H1 (cell line): Measurements from ENCODE around the gene POLR3K. TPM values are rescaled to one million over a fixed set of nuclear protein-coding genes. Genes with fewer than 3 reads are reported as not detected.
A peak's percentile ranks its signal among the peaks of the same experiment; 100 is the strongest.

Experiments used
- CTCF ChIA-PET: fragments of 300-600 bp; sonication (Branson Sonifier 250); formaldehyde crosslinking; loops from one replicate; lab custom pipeline; 2021; ENCODE audit not compliant: partially characterized antibody; lab: Charles Lee
- POLR2A ChIA-PET: fragments of 300-600 bp; sonication (Branson Sonifier 250); formaldehyde crosslinking; loops from one replicate; lab custom pipeline; 2021; ENCODE audit warnings: inconsistent platforms; ENCODE audit not compliant: partially characterized antibody; lab: Charles Lee
- DNase-seq, 2 experiments: peaks; one replicate each; pipeline versions ENCODE4 v3.0.0 to v3.0.0-alpha.2; 2010 to 2022; ENCODE audit warnings: low spot score in 2 of 2, low read depth in 1 of 2, mixed read lengths in 1 of 2
- FAIRE-seq: peaks from 2 replicates; lab custom pipeline; 2011; peaks lifted over from hg19 to GRCh38; lab: Jason Lieb, UNC
- H2AFZ ChIP-seq: 2 replicates; pipeline ENCODE4 v1.8.1; 2012; ENCODE audit warnings: low read length, inconsistent platforms
- H2AK5ac ChIP-seq: 2 replicates; pipeline ENCODE4 v1.6.1; 2013; ENCODE audit warnings: low read depth, low read length
- H2BK120ac ChIP-seq: replicated peaks from 2 replicates; pipeline ENCODE3; 2013; ENCODE audit warnings: low read depth, low read length, inconsistent platforms
- H2BK12ac ChIP-seq: 2 replicates; pipeline ENCODE4 v1.6.1; 2013; ENCODE audit warnings: low read depth, low read length
- H2BK15ac ChIP-seq: 2 replicates; pipeline ENCODE4 v1.6.1; 2013; ENCODE audit warnings: low read length
- H2BK20ac ChIP-seq: 2 replicates; pipeline ENCODE4 v1.6.1; 2013; ENCODE audit warnings: low read length
- H2BK5ac ChIP-seq: 2 replicates; pipeline ENCODE4 v1.6.1; 2013; ENCODE audit warnings: low read depth, low read length
- H3K14ac ChIP-seq: 2 replicates; pipeline ENCODE4 v1.6.1; 2013; ENCODE audit warnings: inconsistent platforms; ENCODE audit not compliant: insufficient read length
- H3K18ac ChIP-seq: 2 replicates; pipeline ENCODE4 v1.6.1; 2013; ENCODE audit warnings: low read length; ENCODE audit errors: extremely low read depth
- H3K23ac ChIP-seq: 2 replicates; pipeline ENCODE4 v1.6.1; 2013; ENCODE audit warnings: inconsistent platforms; ENCODE audit not compliant: insufficient read length
- H3K23me2 ChIP-seq: 2 replicates; pipeline ENCODE4 v1.6.1; 2013; ENCODE audit warnings: low read depth, low read length
- H3K27ac ChIP-seq: 2 replicates; pipeline ENCODE4 v1.6.1; 2011; ENCODE audit warnings: low read depth, low read length, inconsistent platforms
- H3K27me3 ChIP-seq, 4 experiments: replicated peaks in 1 of 4; 1 replicate in 1 of 4; 2 replicates in 3 of 4; pipeline versions ENCODE4 v1.6.1 to v1.8.1; 2011 to 2013; ENCODE audit warnings: low read length in 3 of 4, mild to moderate bottlenecking in 3 of 4, inconsistent platforms in 2 of 4, mixed read lengths in 2 of 4, moderate library complexity in 1 of 4; ENCODE audit not compliant: control insufficient read depth in 3 of 4, insufficient read depth in 3 of 4; ENCODE audit errors: extremely low read depth in 1 of 4
- H3K36me3 ChIP-seq, 4 experiments: 2 replicates each; pipeline versions ENCODE4 v1.6.1 to v1.8.1; 2011 to 2013; ENCODE audit warnings: mild to moderate bottlenecking in 4 of 4, low read length in 3 of 4, moderate library complexity in 2 of 4, control low read depth in 1 of 4, inconsistent platforms in 1 of 4; ENCODE audit not compliant: insufficient read depth in 4 of 4, control insufficient read depth in 2 of 4
- H3K4ac ChIP-seq: replicated peaks from 2 replicates; pipeline ENCODE3; 2013; ENCODE audit warnings: low read length, low read depth, mixed read lengths, inconsistent platforms; ENCODE audit not compliant: insufficient read length
- H3K4me1 ChIP-seq, 4 experiments: replicated peaks in 1 of 4; 1 replicate in 1 of 4; 2 replicates in 3 of 4; pipeline versions ENCODE4 v1.6.1 to v1.8.1; 2011 to 2013; ENCODE audit warnings: low read length in 3 of 4, inconsistent platforms in 2 of 4, mixed read lengths in 1 of 4; ENCODE audit not compliant: insufficient read depth in 4 of 4, control insufficient read depth in 3 of 4
- H3K4me2 ChIP-seq, 2 experiments: 2 replicates each; pipeline versions ENCODE4 v1.6.1 to v1.8.1; 2011 to 2013; ENCODE audit warnings: low read depth in 2 of 2, low read length in 2 of 2, control low read depth in 1 of 2, inconsistent platforms in 1 of 2, mild to moderate bottlenecking in 1 of 2; ENCODE audit not compliant: insufficient read depth in 1 of 2
- H3K4me3 ChIP-seq, 4 experiments: fragments of 200-600, 300-600 bp in 1 of 4; sonication (generic), shearing (Covaris generic), sonication (Bioruptor Twin) in 1 of 4; 2 replicates each; pipeline versions ENCODE4 v1.5.1 to v1.8.1; 2011 to 2016; ENCODE audit warnings: low read length in 4 of 4, low read depth in 3 of 4, control low read depth in 2 of 4, inconsistent platforms in 2 of 4, mild to moderate bottlenecking in 2 of 4, mixed read lengths in 1 of 4, moderate library complexity in 1 of 4; ENCODE audit not compliant: insufficient read depth in 2 of 4; ENCODE audit errors: extremely low read depth in 1 of 4
- H3K56ac ChIP-seq: replicated peaks from 2 replicates; pipeline ENCODE3; 2013; ENCODE audit warnings: low read depth, mild to moderate bottlenecking, mixed read lengths, low read length, inconsistent platforms; ENCODE audit not compliant: insufficient read length
- H3K79me1 ChIP-seq: 2 replicates; pipeline ENCODE4 v1.6.1; 2013; ENCODE audit warnings: low read depth, low read length, control low read depth
- H3K79me2 ChIP-seq, 2 experiments: 2 replicates each; pipeline versions ENCODE4 v1.6.1 to v1.8.1; 2012 to 2013; ENCODE audit warnings: low read length in 2 of 2, mild to moderate bottlenecking in 2 of 2, inconsistent platforms in 1 of 2; ENCODE audit not compliant: insufficient read depth in 2 of 2, control insufficient read depth in 1 of 2
- H3K9ac ChIP-seq, 4 experiments: replicated peaks in 1 of 4; 1 replicate in 1 of 4; 2 replicates in 3 of 4; pipeline versions ENCODE4 v1.6.1 to v1.8.1; 2011 to 2013; ENCODE audit warnings: low read depth in 3 of 4, low read length in 3 of 4, control low read depth in 2 of 4, mild to moderate bottlenecking in 2 of 4, moderate library complexity in 2 of 4, inconsistent platforms in 1 of 4; ENCODE audit errors: extremely low read depth in 1 of 4
- H3K9me3 ChIP-seq, 2 experiments: 2 replicates each; pipeline versions ENCODE4 v1.6.1 to v1.8.1; 2012 to 2013; ENCODE audit warnings: mild to moderate bottlenecking in 2 of 2, moderate library complexity in 2 of 2, control low read depth in 1 of 2, inconsistent platforms in 1 of 2, low read depth in 1 of 2, low read length in 1 of 2, mixed read lengths in 1 of 2; ENCODE audit not compliant: insufficient read depth in 2 of 2
- H4K20me1 ChIP-seq, 2 experiments: replicated peaks in 1 of 2; 2 replicates each; pipeline versions ENCODE3 to v1.8.1; 2011 to 2013; ENCODE audit warnings: inconsistent platforms in 2 of 2, low read length in 2 of 2, mild to moderate bottlenecking in 1 of 2; ENCODE audit not compliant: insufficient read depth in 2 of 2, control insufficient read depth in 1 of 2
- H4K5ac ChIP-seq: 2 replicates; pipeline ENCODE4 v1.6.1; 2013; ENCODE audit warnings: low read length, low read depth, mixed read lengths, inconsistent platforms; ENCODE audit not compliant: insufficient read length
- H4K8ac ChIP-seq: 2 replicates; pipeline ENCODE4 v1.8.0; 2013; ENCODE audit warnings: mild to moderate bottlenecking, moderate library complexity, low read length, inconsistent platforms; ENCODE audit not compliant: insufficient read depth; ENCODE audit errors: extremely low read depth
- H4K91ac ChIP-seq: replicated peaks from 2 replicates; pipeline ENCODE3; 2013; ENCODE audit warnings: low read length, mixed read lengths, inconsistent platforms; ENCODE audit not compliant: insufficient read length
- ASH2L ChIP-seq: fragments of 200-600, 300-600 bp; sonication (generic); IDR thresholded peaks from one replicate; pipeline ENCODE4 v1.7.1; 2017; ENCODE audit warnings: low read length
- POU5F1 ChIP-seq: IDR thresholded peaks from 2 replicates; pipeline ENCODE4 v1.6.1; 2011; ENCODE audit warnings: low read depth, mild to moderate bottlenecking, low read length, moderate library complexity
- WGBS, 2 experiments: shearing (Covaris generic) in 1 of 2; methylation state at CpG; one replicate each; pipeline versions ENCODE4 v1.1.6 to v1.1.7; 2013 to 2015; ENCODE audit warnings: low lambda C conversion rate in 2 of 2, mixed read lengths in 2 of 2, inconsistent platforms in 1 of 2, low coverage in 1 of 2, missing lambda C conversion rate in 1 of 2; ENCODE audit not compliant: insufficient replicate concordance in 2 of 2, insufficient coverage in 1 of 2, insufficient read length in 1 of 2; ENCODE audit errors: extremely low coverage in 1 of 2, missing lambda C conversion rate in 1 of 2; 5-methylcytosine and 5-hydroxymethylcytosine counted together
- polyA plus RNA-seq, 7 experiments: library from polyadenylated mRNA; depleted of rRNA in 3 of 7; stranded (reverse) in 5 of 7; unstranded in 2 of 7; fragments of >200 nt in 5 of 7; fragments of 200-250 nt in 2 of 7; gene quantifications; 1 replicate in 5 of 7; 2 replicates in 1 of 7; 4 replicates in 1 of 7; pipeline versions ENCODE4 v1.2.1 to v1.2.3, GENCODE V29; 2011 to 2013; ENCODE audit warnings: missing spikeins in 2 of 7, mixed read lengths in 2 of 7
- total RNA-seq: library from RNA; stranded (reverse); fragmentation: NEBNext Ultra II Directional; extraction: Animal tissue kit (Norgen Biotek cat#: 25700); gene quantifications from 2 replicates; pipeline ENCODE4 v1.2.1, GENCODE V29; 2021

POLR3K gene
- total and polyA plus RNA-seq, 2 of the 8 experiments (the other 6 are each of a cell fraction or from before 2014, with no cell fraction given), result 45.4 to 80.5 TPM

GRCh38 chr16:74051-74746 is 20.8 kb upstream of the POLR3K start:
- TF ChIP-seq POU5F1 (no peak), ASH2L (no peak)
- FAIRE-seq (no peak), DNase-seq (no peak)
- 82% methylated on average over 11 of the region's 12 CpGs; no CpG with 5 or more reads in 1 of the 2 experiments for WGBS, 2 experiments
- Histone ChIP-seq H4K5ac (no peak overlapping the region), H3K4me2 (peak overlapping the region in 1 of 2 experiments; percentile 28; a peak in 2 of 4 replicates), H3K36me3 (no peaks in the 10 kb centered on the region), H3K79me1 (peaks cover 3% of the 10 kb centered on the region; the same call in 1 of the 2 replicates), H3K4me3 (no peak overlapping the region), H3K23me2 (peaks cover 24% of the 10 kb centered on the region; the same call in 1 of the 2 replicates), H2BK20ac (peak overlapping the region; percentile 53; the same call in 1 of the 2 replicates), H4K91ac (peak overlapping the region; percentile 81), H2BK120ac (peak overlapping the region; percentile 82), H2AK5ac (peak overlapping the region; percentile 71; the same call in 1 of the 2 replicates), H2BK5ac (peak overlapping the region; percentile 86; the same call in 1 of the 2 replicates), H4K20me1 (peaks cover 0 to 2% of the 10 kb centered on the region in 2 experiments), H2AFZ (no peak overlapping the region), H3K9me3 (no peaks in the 10 kb centered on the region), H3K27ac (no peak overlapping the region), H3K79me2 (peaks cover 0 to 11% of the 10 kb centered on the region in 2 experiments; a peak in 1 of 4 replicates), H3K4ac (no peak overlapping the region), H3K27me3 (peaks cover 0 to 4% (median 3%) of the 10 kb centered on the region in 4 experiments; a peak in 3 of 7 replicates), H2BK15ac (peak overlapping the region; percentile 73; the same call in 1 of the 2 replicates), H3K18ac (no peak overlapping the region; the same call in 1 of the 2 replicates), H3K4me1 (peaks cover 9 to 71% (median 50%) of the 10 kb centered on the region in 4 experiments), H3K56ac (no peak overlapping the region), H3K23ac (no peak overlapping the region), H3K14ac (no peak overlapping the region), H3K9ac (no peak overlapping the region; a peak in 1 of 7 replicates), H4K8ac (no peak overlapping the region), H2BK12ac (peak overlapping the region; percentile 100; the same call in 1 of the 2 replicates)
- ChIA-PET POLR2A (interaction anchor here (0.8 to 16.6 kb wide), 9 partner anchors 9 to 94 kb away, joined by 3 to 153 read pairs (median 5); partner anchors contain the start of genes POLR3K and SNRNP25), CTCF (interaction anchor here (2.5 to 25.7 kb wide), 4 partner anchors 8 to 288 kb away, joined by 12 to 856 read pairs (median 434); partner anchors contain the start of genes MPG and RHBDF1)
